Stimulated activated memory B cell treated with anti-CD40 and anti-IgM and Interleukin-4, amounts not matched to agents 10 μg/mL and 1 μg/mL and 100 μg/mL, for 72 hours (primary cell): ENCODE measurements around the gene AMH.

Experiments used
- ATAC-seq: fragments of 150-1000 bp; cut with Tn5 transposase; 2 replicates; pipeline ENCODE4 v1.10.0; 2021
- H3K27ac Mint-ChIP-seq: one replicate; pipeline ENCODE4 v1.8.0; 2022; ENCODE audit warnings: mild to moderate bottlenecking, mixed read lengths
- H3K27me3 Mint-ChIP-seq: one replicate; pipeline ENCODE4 v1.8.0; 2022; ENCODE audit warnings: mixed read lengths
- H3K36me3 Mint-ChIP-seq: one replicate; pipeline ENCODE4 v1.8.0; 2022; ENCODE audit warnings: mixed read lengths
- H3K4me1 Mint-ChIP-seq: one replicate; pipeline ENCODE4 v1.8.0; 2022; ENCODE audit warnings: mixed read lengths
- H3K4me3 Mint-ChIP-seq: one replicate; pipeline ENCODE4 v1.8.0; 2022; ENCODE audit warnings: mild to moderate bottlenecking, moderate library complexity, mixed read lengths
- H3K9me3 Mint-ChIP-seq: one replicate; pipeline ENCODE4 v1.8.0; 2022; ENCODE audit warnings: mixed read lengths

The AMH gene

GRCh38 chr19:2260341-2260805 lies 11.2 kb downstream of the AMH start:
- H3K4me1 Mint-ChIP-seq = peaks cover 54% of the 10 kb centered on the region
- no peaks in the 10 kb centered on the region for H3K36me3 Mint-ChIP-seq
- no peak for ATAC-seq
- H3K4me3 Mint-ChIP-seq = peak overlapping the region; percentile 63
- H3K9me3 Mint-ChIP-seq = peaks cover 3% of the 10 kb centered on the region
- H3K27ac Mint-ChIP-seq = peak overlapping the region; percentile 93
- H3K27me3 Mint-ChIP-seq = no peaks in the 10 kb centered on the region

DNA sequence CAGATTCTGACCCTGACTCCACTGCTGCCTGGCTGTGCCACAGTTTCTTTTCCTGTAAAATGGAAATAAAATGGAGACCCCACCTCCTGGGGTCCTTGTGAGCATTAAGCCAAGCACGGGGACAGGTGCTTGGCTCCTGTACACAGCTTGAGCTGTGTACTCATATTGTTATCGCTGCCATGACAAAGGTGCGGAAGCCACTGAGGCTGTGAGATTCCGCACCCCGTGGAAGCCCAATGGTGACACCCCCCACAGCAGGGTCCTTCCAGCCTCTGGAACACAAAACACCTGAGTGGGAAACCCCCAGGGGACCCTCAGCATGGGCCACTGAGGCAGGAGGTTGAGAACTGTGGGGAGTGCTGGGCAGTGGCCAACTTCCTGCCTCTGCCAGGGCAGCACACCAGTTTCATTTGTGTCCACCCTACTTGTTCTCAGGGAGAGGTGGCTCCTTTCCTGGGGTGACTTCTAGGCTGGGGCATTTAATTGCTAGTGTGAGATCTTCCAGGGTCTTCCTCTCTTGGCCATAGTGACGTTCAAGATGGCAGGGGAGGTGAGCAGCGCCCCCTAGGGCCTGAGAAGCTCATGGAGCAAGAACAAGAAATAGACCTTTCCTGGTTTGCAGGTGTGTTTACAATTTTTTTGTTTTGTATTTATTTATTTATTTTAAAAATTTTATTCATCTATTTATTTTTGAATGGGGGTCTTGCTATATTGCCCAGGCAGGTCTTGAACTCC lies 12.5 kb downstream of the AMH start:
- Mint-ChIP-seq H3K27ac (peak overlapping the region; percentile 93), H3K4me3 (no peak overlapping the region), H3K9me3 (peaks cover 3% of the 10 kb centered on the region), H3K36me3 (no peaks in the 10 kb centered on the region), H3K27me3 (no peaks in the 10 kb centered on the region), H3K4me1 (peaks cover 51% of the 10 kb centered on the region)
- ATAC-seq = no peak

GRCh38 chr19:2266183-2266993 lies 17.3 kb downstream of the AMH start:
- peak; percentile 56 for ATAC-seq
- Mint-ChIP-seq H3K4me1 (peaks cover 32% of the 10 kb centered on the region), H3K36me3 (peaks cover 21% of the 10 kb centered on the region)

GRCh38 chr19:2268480-2268830 lies 19.3 kb downstream of the AMH start:
- Mint-ChIP-seq H3K36me3 (peaks cover 37% of the 10 kb centered on the region), H3K27me3 (no peaks in the 10 kb centered on the region), H3K9me3 (no peaks in the 10 kb centered on the region), H3K27ac (peak overlapping the region; percentile 97), H3K4me3 (peak overlapping the region; percentile 94), H3K4me1 (peaks cover 44% of the 10 kb centered on the region)
- no peak for ATAC-seq

More at GRCh38 chr19:2266183-2266993, 17.3 kb downstream of the AMH start:
- Mint-ChIP-seq H3K27me3 (no peaks in the 10 kb centered on the region), H3K27ac (peak overlapping the region; percentile 84), H3K4me3 (peak overlapping the region; percentile 49), H3K9me3 (no peaks in the 10 kb centered on the region)

DNA sequence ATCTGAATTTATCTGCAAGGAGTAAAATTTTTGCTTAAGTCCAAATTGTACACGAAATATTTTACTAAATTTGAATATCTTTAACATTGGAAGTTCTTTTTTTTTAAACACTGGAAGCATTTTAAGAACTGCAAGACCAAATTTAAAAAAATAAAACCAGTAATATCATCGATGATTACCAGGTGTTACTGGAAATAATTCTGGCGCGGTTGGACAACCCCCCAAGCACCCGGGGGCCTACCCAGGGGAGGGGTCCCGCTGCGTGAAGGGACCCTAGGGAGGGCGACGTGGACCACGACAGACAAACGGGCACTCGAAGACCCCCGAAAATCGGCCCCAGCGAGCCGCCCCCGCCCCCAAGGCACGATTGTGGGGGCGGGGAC lies 19.7 kb downstream of the AMH start:
- H3K4me3 Mint-ChIP-seq = peak overlapping the region; percentile 94
- H3K4me1 Mint-ChIP-seq = peaks cover 48% of the 10 kb centered on the region
- ATAC-seq = no peak
- H3K36me3 Mint-ChIP-seq = peaks cover 41% of the 10 kb centered on the region
- peak overlapping the region; percentile 97 for H3K27ac Mint-ChIP-seq
- no peaks in the 10 kb centered on the region for H3K9me3 Mint-ChIP-seq
- H3K27me3 Mint-ChIP-seq = no peaks in the 10 kb centered on the region

DNA sequence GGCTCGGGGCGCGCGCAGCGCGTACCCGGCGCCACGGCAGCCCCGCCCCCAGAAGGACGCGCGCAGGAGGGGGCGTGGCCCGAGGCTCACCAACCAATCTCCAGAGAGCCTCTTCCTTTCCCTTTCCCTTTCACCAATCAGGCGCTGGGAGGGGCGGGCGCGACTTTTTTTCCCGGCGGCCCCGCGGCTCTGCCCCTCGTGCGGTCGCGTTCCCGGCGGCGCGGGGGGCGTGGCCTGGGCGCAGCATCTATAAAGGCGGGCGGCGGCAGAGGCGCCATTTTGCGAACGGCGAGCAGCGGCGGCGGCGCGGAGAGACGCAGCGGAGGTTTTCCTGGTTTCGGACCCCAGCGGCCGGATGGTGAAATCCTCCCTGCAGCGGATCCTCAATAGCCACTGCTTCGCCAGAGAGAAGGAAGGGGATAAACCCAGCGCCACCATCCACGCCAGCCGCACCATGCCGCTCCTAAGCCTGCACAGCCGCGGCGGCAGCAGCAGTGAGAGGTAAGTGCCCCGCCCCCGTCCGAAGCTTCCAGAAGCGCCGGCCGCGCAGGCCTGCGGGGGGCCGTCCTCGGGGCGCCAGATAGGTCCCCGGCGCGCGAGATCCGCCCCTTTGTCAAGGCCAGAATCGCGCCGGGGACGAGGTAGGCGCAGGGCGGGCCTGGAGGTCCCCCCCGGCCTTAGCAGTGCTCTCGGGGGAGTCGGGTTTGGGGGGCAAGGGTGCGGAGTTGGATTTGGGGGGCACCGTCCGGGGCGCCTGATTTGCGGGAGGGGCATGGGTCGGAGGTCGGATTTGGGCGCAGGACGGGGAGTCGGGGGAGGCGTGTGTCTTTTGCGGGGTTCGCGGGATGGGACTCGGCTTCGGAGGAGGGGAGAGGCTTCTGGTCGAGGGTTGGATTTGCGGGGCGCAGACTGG lies 20.4 kb downstream of the AMH start:
- peak; percentile 78 for ATAC-seq
- H3K4me3 Mint-ChIP-seq = peak overlapping the region; percentile 94
- H3K27me3 Mint-ChIP-seq = no peaks in the 10 kb centered on the region
- H3K4me1 Mint-ChIP-seq = peaks cover 55% of the 10 kb centered on the region
- no peaks in the 10 kb centered on the region for H3K9me3 Mint-ChIP-seq
- peak overlapping the region; percentile 97 for H3K27ac Mint-ChIP-seq
- peaks cover 48% of the 10 kb centered on the region for H3K36me3 Mint-ChIP-seq

- Mint-ChIP-seq H3K36me3 (peaks cover 51% of the 10 kb centered on the region), H3K27me3 (no peaks in the 10 kb centered on the region)
Measured at GRCh38 chr19:2270157-2270422, 21.0 kb downstream of the AMH start.

GRCh38 chr19:2270423-2271233 lies 21.5 kb downstream of the AMH start:
- Mint-ChIP-seq H3K27ac (peak overlapping the region; percentile 97), H3K9me3 (no peaks in the 10 kb centered on the region), H3K27me3 (no peaks in the 10 kb centered on the region), H3K36me3 (peaks cover 54% of the 10 kb centered on the region), H3K4me1 (peaks cover 64% of the 10 kb centered on the region), H3K4me3 (peak overlapping the region; percentile 94)
- ATAC-seq = peak; percentile 63

More at GRCh38 chr19:2270157-2270422, 21.0 kb downstream of the AMH start:
- peaks cover 61% of the 10 kb centered on the region for H3K4me1 Mint-ChIP-seq
- H3K4me3 Mint-ChIP-seq = peak overlapping the region; percentile 94
- ATAC-seq = no peak
- peak overlapping the region; percentile 97 for H3K27ac Mint-ChIP-seq
- no peaks in the 10 kb centered on the region for H3K9me3 Mint-ChIP-seq

- no peaks in the 10 kb centered on the region for H3K9me3 Mint-ChIP-seq
- ATAC-seq = no peak
- no peaks in the 10 kb centered on the region for H3K27me3 Mint-ChIP-seq
- peaks cover 56% of the 10 kb centered on the region for H3K4me1 Mint-ChIP-seq
- peaks cover 54% of the 10 kb centered on the region for H3K36me3 Mint-ChIP-seq
- peak overlapping the region; percentile 94 for H3K4me3 Mint-ChIP-seq
- peak overlapping the region; percentile 97 for H3K27ac Mint-ChIP-seq
Measured at GRCh38 chr19:2271234-2272103, 22.3 kb downstream of the AMH start.

- peak overlapping the region; percentile 94 for H3K4me3 Mint-ChIP-seq
- H3K27me3 Mint-ChIP-seq = no peaks in the 10 kb centered on the region
- peak; percentile 59 for ATAC-seq
- H3K9me3 Mint-ChIP-seq = no peaks in the 10 kb centered on the region
- peaks cover 45% of the 10 kb centered on the region for H3K4me1 Mint-ChIP-seq
- H3K27ac Mint-ChIP-seq = peak overlapping the region; percentile 97
- peaks cover 61% of the 10 kb centered on the region for H3K36me3 Mint-ChIP-seq
Measured at GRCh38 chr19:2273356-2274184, 24.4 kb downstream of the AMH start.

DNA sequence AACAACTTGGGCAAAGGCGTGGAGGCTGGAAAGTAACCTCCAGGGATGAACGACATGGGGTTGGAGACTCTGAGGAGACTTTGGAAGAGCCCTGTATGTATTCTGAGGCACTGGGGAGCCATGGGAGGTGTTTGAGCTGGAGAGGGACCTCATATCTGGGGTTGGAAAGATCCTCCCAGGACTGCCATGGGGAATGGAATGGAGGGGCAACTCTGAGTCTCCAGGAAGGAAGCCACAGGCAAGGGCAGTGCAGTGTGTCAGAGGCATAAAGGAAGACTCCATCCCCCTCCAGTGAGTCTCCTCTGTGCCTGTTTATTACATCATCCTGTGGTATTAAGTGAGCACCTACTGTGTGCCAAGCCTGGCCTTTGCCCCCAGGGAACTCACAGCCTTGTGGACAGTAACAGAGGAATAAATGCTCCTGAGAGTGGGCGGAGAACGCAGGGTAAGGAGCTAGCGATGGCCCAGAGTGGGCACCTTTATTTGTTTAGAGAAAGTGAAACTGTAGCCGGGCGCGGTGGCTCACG lies 25.1 kb downstream of the AMH start:
- Mint-ChIP-seq H3K27ac (peak overlapping the region; percentile 97), H3K4me1 (peaks cover 52% of the 10 kb centered on the region), H3K36me3 (peaks cover 60% of the 10 kb centered on the region), H3K9me3 (no peaks in the 10 kb centered on the region), H3K27me3 (no peaks in the 10 kb centered on the region), H3K4me3 (peak overlapping the region; percentile 94)
- no peak for ATAC-seq

- no peak for ATAC-seq
- Mint-ChIP-seq H3K9me3 (no peaks in the 10 kb centered on the region), H3K36me3 (peaks cover 52% of the 10 kb centered on the region), H3K27me3 (no peaks in the 10 kb centered on the region), H3K27ac (peak overlapping the region; percentile 65), H3K4me1 (peaks cover 52% of the 10 kb centered on the region), H3K4me3 (peak overlapping the region; percentile 22)
Measured at GRCh38 chr19:2274931-2275535, 25.9 kb downstream of the AMH start.
